ENCODE results near the gene CCDC149. TPM values are rescaled to one million over a fixed set of nuclear protein-coding genes. Genes with fewer than 3 reads are reported as not detected.

CCDC149 gene
- total RNA-seq, 1 experiment from 2014 or later, result 7.9 TPM

DNA sequence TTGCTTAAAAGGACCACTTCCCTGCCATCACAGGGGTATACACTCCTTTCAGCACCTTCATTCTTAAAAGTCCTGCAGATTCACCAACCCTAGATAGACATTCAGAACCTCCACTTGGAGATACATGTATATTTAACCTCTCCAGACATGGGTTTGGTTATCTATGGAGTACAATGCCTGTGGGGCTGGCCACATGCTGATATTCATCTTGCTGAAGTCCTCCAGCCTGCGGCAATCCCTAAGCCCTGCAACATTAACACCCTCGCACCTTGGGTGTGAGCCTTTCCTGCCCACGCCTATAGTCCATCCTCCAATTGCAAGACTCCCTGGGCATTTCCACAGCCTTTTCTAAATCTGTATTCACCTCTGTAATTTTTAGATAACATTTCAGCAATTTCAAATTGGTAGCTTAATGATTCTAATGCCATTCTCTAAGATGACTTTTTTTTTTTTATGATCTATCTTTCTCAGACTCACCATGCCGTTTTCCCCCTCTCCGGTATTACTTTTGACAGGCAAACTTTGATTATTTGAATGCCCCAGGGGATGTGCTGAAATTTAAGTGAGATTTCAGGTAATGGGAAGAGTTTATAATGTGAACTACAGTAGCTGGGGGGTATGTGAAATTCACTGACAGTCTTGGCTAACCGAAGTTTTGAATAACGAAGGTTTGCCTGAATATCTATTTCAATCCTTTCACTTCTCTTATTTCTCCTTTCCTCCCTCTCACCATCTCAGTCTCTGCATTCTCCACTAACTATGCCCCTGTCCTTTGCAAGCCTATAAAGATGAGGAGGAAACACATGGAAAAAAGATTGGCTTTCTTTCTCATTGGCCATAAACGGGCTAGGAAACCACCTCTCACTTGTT is 24.1 kb downstream of the CCDC149 start:
- ChIA-PET CTCF (no interaction called here), POLR2A (ENCODE audit: unreplicated experiment) (no interaction called here)
- Histone ChIP-seq H3K4me1 (ENCODE audit: insufficient read depth, low read length) (peaks cover 8% of the 10 kb centered on the region), H3K36me3 (ENCODE audit: low read depth, low read length) (no peaks in the 10 kb centered on the region), H3K79me2 (ENCODE audit: low read length) (no peaks in the 10 kb centered on the region), H3K27me3 (ENCODE audit: low read length) (no peaks in the 10 kb centered on the region), H3K9ac (ENCODE audit: low read length) (no peak overlapping the region), H4K20me1 (ENCODE audit: low read length) (no peaks in the 10 kb centered on the region), H2AFZ (ENCODE audit: low read length) (no peak overlapping the region), H3K9me3 (ENCODE audit: low read length) (no peaks in the 10 kb centered on the region), H3K27ac (ENCODE audit: low read length) (no peak overlapping the region), H3K9me2 (replicated peaks; ENCODE audit: low read length) (no peaks in the 10 kb centered on the region), H3K4me3 (ENCODE audit: low read length) (no peak overlapping the region), H3F3A (ENCODE audit: low read length, unreplicated experiment) (no peaks in the 10 kb centered on the region), H3K4me2 (ENCODE audit: low read length) (no peak overlapping the region)
- BruUV-seq (replicated peaks), result no TSS peak
- TF ChIP-seq, protein P1, sequence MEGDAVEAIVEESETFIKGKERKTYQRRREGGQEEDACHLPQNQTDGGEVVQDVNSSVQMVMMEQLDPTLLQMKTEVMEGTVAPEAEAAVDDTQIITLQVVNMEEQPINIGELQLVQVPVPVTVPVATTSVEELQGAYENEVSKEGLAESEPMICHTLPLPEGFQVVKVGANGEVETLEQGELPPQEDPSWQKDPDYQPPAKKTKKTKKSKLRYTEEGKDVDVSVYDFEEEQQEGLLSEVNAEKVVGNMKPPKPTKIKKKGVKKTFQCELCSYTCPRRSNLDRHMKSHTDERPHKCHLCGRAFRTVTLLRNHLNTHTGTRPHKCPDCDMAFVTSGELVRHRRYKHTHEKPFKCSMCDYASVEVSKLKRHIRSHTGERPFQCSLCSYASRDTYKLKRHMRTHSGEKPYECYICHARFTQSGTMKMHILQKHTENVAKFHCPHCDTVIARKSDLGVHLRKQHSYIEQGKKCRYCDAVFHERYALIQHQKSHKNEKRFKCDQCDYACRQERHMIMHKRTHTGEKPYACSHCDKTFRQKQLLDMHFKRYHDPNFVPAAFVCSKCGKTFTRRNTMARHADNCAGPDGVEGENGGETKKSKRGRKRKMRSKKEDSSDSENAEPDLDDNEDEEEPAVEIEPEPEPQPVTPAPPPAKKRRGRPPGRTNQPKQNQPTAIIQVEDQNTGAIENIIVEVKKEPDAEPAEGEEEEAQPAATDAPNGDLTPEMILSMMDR (conservative IDR thresholded peaks at IDR 0.05; ENCODE audit: low read depth, low read length), result no peak
- TF ChIP-seq EZH2 (IDR thresholded peaks at IDR 0.05; ENCODE audit: low read length, unreplicated experiment), result no peak
- TF ChIP-seq EZH2phosphoT487 (IDR thresholded peaks at IDR 0.05; ENCODE audit: borderline replicate concordance, low read length), result no peak
- no peak for DNase-seq
- ATAC-seq, result no peak
- intact Hi-C loops (cut with micrococcal nuclease), result no loop called here

DNA sequence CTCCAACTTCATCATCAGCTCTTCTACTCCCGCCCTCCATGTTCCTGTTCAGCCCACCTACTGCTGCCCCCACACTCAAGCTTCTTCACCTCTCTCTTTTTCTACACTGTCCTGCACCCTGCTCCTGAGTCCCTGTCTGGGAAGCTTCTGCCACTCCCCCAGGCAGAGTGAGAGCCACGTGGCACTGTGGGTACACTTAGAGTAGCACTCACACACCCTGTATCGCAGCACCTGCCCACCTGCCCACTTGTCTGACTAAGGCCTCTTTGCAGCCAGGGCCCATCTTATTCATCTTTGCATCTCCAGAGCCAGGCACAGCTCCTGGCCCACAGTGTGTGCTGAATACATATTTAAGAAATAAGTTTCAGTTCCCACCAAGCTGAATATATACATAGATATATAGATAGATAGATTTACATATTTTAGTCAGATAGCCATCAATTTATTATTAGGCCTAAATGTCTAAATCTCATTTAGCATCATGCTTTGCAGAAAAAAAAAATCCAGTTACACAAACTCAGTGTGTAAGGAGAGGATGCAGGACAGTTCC is 24.9 kb downstream of the CCDC149 start:
- no peak overlapping the region for H2AFZ ChIP-seq (ENCODE audit: low read length)
- no peaks in the 10 kb centered on the region for H3K9me3 ChIP-seq (ENCODE audit: low read length)
- TF ChIP-seq, protein P1 (conservative IDR thresholded peaks at IDR 0.05; ENCODE audit: low read depth, low read length), result no peak
- TF ChIP-seq EZH2phosphoT487 (IDR thresholded peaks at IDR 0.05; ENCODE audit: borderline replicate concordance, low read length) (no peak), EZH2 (IDR thresholded peaks at IDR 0.05; ENCODE audit: low read length, unreplicated experiment) (no peak)
- no peaks in the 10 kb centered on the region for H3K9me2 ChIP-seq (replicated peaks; ENCODE audit: low read length)
- no peak for ATAC-seq
- H3K9ac ChIP-seq (ENCODE audit: low read length), result no peak overlapping the region
- no peaks in the 10 kb centered on the region for H3K79me2 ChIP-seq (ENCODE audit: low read length)
- no peaks in the 10 kb centered on the region for H3K36me3 ChIP-seq (ENCODE audit: low read depth, low read length)
- H3K4me3 ChIP-seq (ENCODE audit: low read length), result no peak overlapping the region
- POLR2A ChIA-PET (ENCODE audit: unreplicated experiment), result no interaction called here
- no peak for DNase-seq
- no peaks in the 10 kb centered on the region for H3K27me3 ChIP-seq (ENCODE audit: low read length)
- intact Hi-C loops (cut with micrococcal nuclease), result no loop called here
- H3K27ac ChIP-seq (ENCODE audit: low read length), result no peak overlapping the region
- no TSS peak for BruUV-seq (replicated peaks)
- no peaks in the 10 kb centered on the region for H3F3A ChIP-seq (ENCODE audit: low read length, unreplicated experiment)
- CTCF ChIA-PET, result no interaction called here
- peaks cover 8% of the 10 kb centered on the region for H3K4me1 ChIP-seq (ENCODE audit: insufficient read depth, low read length)
- no peaks in the 10 kb centered on the region for H4K20me1 ChIP-seq (ENCODE audit: low read length)
- no peak overlapping the region for H3K4me2 ChIP-seq (ENCODE audit: low read length)

DNA sequence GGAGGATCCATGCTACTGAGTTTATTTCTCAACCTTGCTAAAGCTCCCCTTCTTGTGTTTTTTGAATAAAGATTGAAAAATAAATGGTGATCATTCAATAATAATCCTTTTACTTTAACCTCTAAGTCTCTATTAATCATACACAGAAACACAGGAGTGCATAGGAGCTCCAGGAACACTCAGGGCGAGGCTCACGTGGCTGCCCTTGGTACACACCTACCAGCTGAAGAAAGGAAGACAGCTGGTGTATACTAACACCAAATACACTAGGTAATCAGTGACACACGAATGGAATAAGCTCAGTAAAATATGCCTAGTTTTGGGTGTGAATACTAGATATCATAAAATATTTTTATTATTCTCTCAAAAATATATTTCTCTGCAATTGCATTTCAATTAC is 26.2 kb downstream of the CCDC149 start:
- TF ChIP-seq, protein P1 (conservative IDR thresholded peaks at IDR 0.05; ENCODE audit: low read depth, low read length), result no peak
- TF ChIP-seq EZH2 (IDR thresholded peaks at IDR 0.05; ENCODE audit: low read length, unreplicated experiment) (no peak), EZH2phosphoT487 (IDR thresholded peaks at IDR 0.05; ENCODE audit: borderline replicate concordance, low read length) (no peak)
- H3F3A ChIP-seq (ENCODE audit: low read length, unreplicated experiment), result no peaks in the 10 kb centered on the region
- no peaks in the 10 kb centered on the region for H3K27me3 ChIP-seq (ENCODE audit: low read length)
- DNase-seq, result no peak
- peaks cover 8% of the 10 kb centered on the region for H3K4me1 ChIP-seq (ENCODE audit: insufficient read depth, low read length)
- CTCF ChIA-PET, result no interaction called here
- no peaks in the 10 kb centered on the region for H3K79me2 ChIP-seq (ENCODE audit: low read length)
- H3K27ac ChIP-seq (ENCODE audit: low read length), result no peak overlapping the region
- no peak overlapping the region for H2AFZ ChIP-seq (ENCODE audit: low read length)
- no peaks in the 10 kb centered on the region for H3K9me2 ChIP-seq (replicated peaks; ENCODE audit: low read length)
- no peak overlapping the region for H3K4me2 ChIP-seq (ENCODE audit: low read length)
- H3K36me3 ChIP-seq (ENCODE audit: low read depth, low read length), result no peaks in the 10 kb centered on the region
- intact Hi-C loops (cut with micrococcal nuclease), result no loop called here
- BruUV-seq (replicated peaks), result no TSS peak
- no peak overlapping the region for H3K4me3 ChIP-seq (ENCODE audit: low read length)
- ATAC-seq, result no peak
- H3K9me3 ChIP-seq (ENCODE audit: low read length), result no peaks in the 10 kb centered on the region
- no peak overlapping the region for H3K9ac ChIP-seq (ENCODE audit: low read length)
- no peaks in the 10 kb centered on the region for H4K20me1 ChIP-seq (ENCODE audit: low read length)
- POLR2A ChIA-PET (ENCODE audit: unreplicated experiment), result no interaction called here
